Fibroblast of lung (primary cell): ENCODE measurements around the gene PDE4D. TPM values are rescaled to one million over a fixed set of nuclear protein-coding genes. Genes with fewer than 3 reads are reported as not detected.

Experiments
- DNase-seq, 2 donors: peaks; one replicate each; pipeline versions ENCODE4 v3.0.0 to v3.0.0-alpha.2; 2010; ENCODE audit warnings: low read depth in 2 of 2
- H2AFZ ChIP-seq: 2 replicates; pipeline ENCODE4 v1.5.1; 2012; ENCODE audit warnings: low read length, control low read depth, inconsistent platforms
- H3K27ac ChIP-seq: 2 replicates; pipeline ENCODE4 v1.5.1; 2011; ENCODE audit warnings: low read length, control low read depth; ENCODE audit not compliant: insufficient read depth
- H3K27me3 ChIP-seq: 2 replicates; pipeline ENCODE4 v1.5.1; 2011; ENCODE audit warnings: mild to moderate bottlenecking, low read length; ENCODE audit not compliant: control insufficient read depth, insufficient read depth
- H3K36me3 ChIP-seq: 2 replicates; pipeline ENCODE4 v1.5.1; 2011; ENCODE audit warnings: low read length; ENCODE audit not compliant: control insufficient read depth, insufficient read depth
- H3K4me1 ChIP-seq: 2 replicates; pipeline ENCODE4 v1.5.1; 2011; ENCODE audit warnings: low read length; ENCODE audit not compliant: control insufficient read depth, insufficient read depth; ENCODE audit errors: extremely low read depth
- H3K4me2 ChIP-seq: 2 replicates; pipeline ENCODE4 v1.5.1; 2011; ENCODE audit warnings: low read length, control low read depth; ENCODE audit not compliant: insufficient read depth; ENCODE audit errors: extremely low read depth
- H3K4me3 ChIP-seq, 4 experiments: fragments of 200-600 bp in 1 of 4; sonication (generic) in 1 of 4; replicated peaks in 1 of 4; 2 replicates each; pipeline ENCODE4 v1.5.1; 2011 to 2016; ENCODE audit warnings: low read length in 4 of 4, low read depth in 3 of 4, mild to moderate bottlenecking in 3 of 4, control low read depth in 2 of 4, inconsistent platforms in 1 of 4, mixed read lengths in 1 of 4; ENCODE audit not compliant: insufficient read depth in 1 of 4; ENCODE audit errors: control extremely low read depth in 1 of 4
- H3K79me2 ChIP-seq: 2 replicates; pipeline ENCODE4 v1.5.1; 2012; ENCODE audit warnings: mild to moderate bottlenecking, low read length, inconsistent platforms; ENCODE audit not compliant: control insufficient read depth, insufficient read depth
- H3K9ac ChIP-seq: 2 replicates; pipeline ENCODE4 v1.5.1; 2011; ENCODE audit warnings: mild to moderate bottlenecking, low read length, control low read depth; ENCODE audit not compliant: insufficient read depth
- H3K9me3 ChIP-seq: 2 replicates; pipeline ENCODE4 v1.5.1; 2012; ENCODE audit warnings: low read depth, low read length; ENCODE audit not compliant: control insufficient read depth, insufficient read depth
- H4K20me1 ChIP-seq: 2 replicates; pipeline ENCODE4 v1.5.1; 2011; ENCODE audit warnings: low read length; ENCODE audit not compliant: control insufficient read depth, insufficient read depth; ENCODE audit errors: extremely low read depth
- CTCF ChIP-seq, 2 donors: IDR thresholded peaks in 1 of 2; conservative IDR thresholded peaks in 1 of 2; 1 replicate in 1 of 2; 2 replicates in 1 of 2; pipeline ENCODE4 v1.5.1; 2011 to 2012; ENCODE audit warnings: low read length in 2 of 2, control low read depth in 1 of 2, inconsistent platforms in 1 of 2, low read depth in 1 of 2, mild to moderate bottlenecking in 1 of 2
- EZH2 ChIP-seq: IDR thresholded peaks from 2 replicates; pipeline ENCODE4 v1.5.1; 2012; ENCODE audit warnings: low read length, control low read depth, mild to moderate bottlenecking; ENCODE audit errors: missing control alignments
- polyA plus RNA-seq, 2 donors: library from polyadenylated mRNA; depleted of rRNA in 1 of 2; stranded (reverse) in 1 of 2; unstranded in 1 of 2; fragments of >200 nt; gene quantifications; 2 replicates each; pipeline ENCODE4 v1.2.1, GENCODE V29; 2011 to 2012; ENCODE audit warnings: missing spikeins in 1 of 2
- total RNA-seq: library from RNA; depleted of rRNA; stranded (reverse); fragments of >200 nt; gene quantifications from 2 replicates; pipeline ENCODE4 v1.2.1, GENCODE V29; 2014

Gene PDE4D
- total and polyA plus RNA-seq, 2 donors (not counting 1 experiment from before 2014, with no cell fraction given) = 2.1 to 8.3 TPM

DNA sequence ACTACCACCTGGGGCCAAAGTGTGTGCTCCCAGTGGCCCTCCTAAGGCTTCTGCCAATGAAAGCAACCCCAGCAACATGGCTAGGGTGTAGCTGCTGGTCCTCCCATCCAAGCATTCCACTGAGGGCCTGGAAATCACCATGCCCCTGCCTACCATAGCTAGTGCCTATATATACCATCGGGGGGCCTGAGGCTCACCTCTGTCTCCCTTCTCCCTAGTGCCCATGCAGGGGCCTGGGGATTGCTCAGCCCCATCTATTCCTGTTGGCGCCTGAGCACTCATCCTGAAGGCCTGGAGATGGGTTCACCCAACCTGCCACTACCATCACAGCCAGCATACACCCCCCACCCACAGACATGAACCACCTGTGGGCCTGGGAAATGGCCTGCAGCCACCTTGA lies 943.3 kb downstream of the PDE4D start:
- TF ChIP-seq CTCF (conservative IDR thresholded peaks at IDR 0.05 in 1 of 2, IDR thresholded peaks at IDR 0.05 in 1 of 2; ENCODE audit: low read depth in 1 of 2, low read length in 2 of 2) = no peak
- H3K27ac ChIP-seq = no peak overlapping the region
- H3K4me2 ChIP-seq = no peak overlapping the region
- no peak overlapping the region for H3K9ac ChIP-seq
- H4K20me1 ChIP-seq = no peaks in the 10 kb centered on the region
- H3K4me1 ChIP-seq = no peaks in the 10 kb centered on the region
- no peak overlapping the region for H2AFZ ChIP-seq
- H3K79me2 ChIP-seq = no peaks in the 10 kb centered on the region
- no peak for DNase-seq
- no peaks in the 10 kb centered on the region for H3K27me3 ChIP-seq
- H3K4me3 ChIP-seq = no peak overlapping the region
- H3K9me3 ChIP-seq = no peaks in the 10 kb centered on the region
- no peaks in the 10 kb centered on the region for H3K36me3 ChIP-seq

DNA sequence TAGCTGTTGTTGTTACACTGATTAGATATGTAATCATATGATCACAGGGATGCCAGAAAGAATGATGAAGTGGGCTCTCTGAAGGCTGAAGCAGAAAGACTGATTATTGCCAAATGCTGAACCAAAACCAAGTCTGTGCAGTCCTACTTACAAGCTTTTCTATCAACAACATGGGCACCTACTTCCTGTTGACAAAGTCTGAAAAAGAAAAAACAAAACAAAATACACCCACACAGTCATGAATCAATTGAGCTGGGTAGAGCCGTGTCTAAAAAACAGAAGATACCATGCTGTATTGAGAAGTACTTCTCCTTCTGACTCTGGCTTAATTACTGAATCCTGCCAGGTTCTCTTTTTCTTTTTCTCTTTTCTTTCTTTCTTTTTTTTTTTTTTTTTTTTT lies 947.3 kb downstream of the PDE4D start:
- H3K4me1 ChIP-seq = no peaks in the 10 kb centered on the region
- no peak overlapping the region for H3K9ac ChIP-seq
- no peak overlapping the region for H2AFZ ChIP-seq
- no peaks in the 10 kb centered on the region for H3K27me3 ChIP-seq
- no peak for DNase-seq
- no peaks in the 10 kb centered on the region for H4K20me1 ChIP-seq
- H3K27ac ChIP-seq = no peak overlapping the region
- no peak for TF ChIP-seq CTCF (conservative IDR thresholded peaks at IDR 0.05 in 1 of 2, IDR thresholded peaks at IDR 0.05 in 1 of 2; ENCODE audit: low read depth in 1 of 2, low read length in 2 of 2)
- TF ChIP-seq EZH2 = no peak
- H3K9me3 ChIP-seq = no peaks in the 10 kb centered on the region
- H3K4me2 ChIP-seq = no peak overlapping the region
- no peaks in the 10 kb centered on the region for H3K36me3 ChIP-seq
- H3K79me2 ChIP-seq = no peaks in the 10 kb centered on the region
- H3K4me3 ChIP-seq = no peak overlapping the region

GRCh38 chr5:58944221-58944620 lies 949.3 kb downstream of the PDE4D start:
- DNase-seq = peak; percentile 40 to 42
- Histone ChIP-seq H3K4me3 (no peak overlapping the region), H3K4me2 (no peak overlapping the region), H3K27ac (no peak overlapping the region), H4K20me1 (no peaks in the 10 kb centered on the region), H3K9ac (no peak overlapping the region), H3K9me3 (no peaks in the 10 kb centered on the region), H3K27me3 (no peaks in the 10 kb centered on the region), H3K4me1 (no peaks in the 10 kb centered on the region), H3K36me3 (no peaks in the 10 kb centered on the region), H2AFZ (no peak overlapping the region), H3K79me2 (no peaks in the 10 kb centered on the region)
- TF ChIP-seq EZH2 = no peak
- TF ChIP-seq CTCF (conservative IDR thresholded peaks at IDR 0.05 in 1 of 2, IDR thresholded peaks at IDR 0.05 in 1 of 2; ENCODE audit: low read depth in 1 of 2, low read length in 2 of 2) = no peak
